Retina (tissue), 1 donor: ENCODE results near the gene ACD.

Experiments used
- DNase-seq: peaks from one replicate; pipeline ENCODE4 v3.0.0-alpha.2; 2016

ACD gene

GRCh38 chr16:67661101-67661761 lies 1.2 kb upstream of the ACD start:
- DNase-seq = peak; percentile 84

- peak; percentile 94 for DNase-seq
These were observed 536 bp upstream of the ACD start, which contains the start of gene PARD6A for GRCh38 chr16:67660564-67661028. Gene PARD6A, plus strand, starts transcription at chr16:67660960. Its CDS starts 79 bp downstream, at chr16:67661039.

DNA sequence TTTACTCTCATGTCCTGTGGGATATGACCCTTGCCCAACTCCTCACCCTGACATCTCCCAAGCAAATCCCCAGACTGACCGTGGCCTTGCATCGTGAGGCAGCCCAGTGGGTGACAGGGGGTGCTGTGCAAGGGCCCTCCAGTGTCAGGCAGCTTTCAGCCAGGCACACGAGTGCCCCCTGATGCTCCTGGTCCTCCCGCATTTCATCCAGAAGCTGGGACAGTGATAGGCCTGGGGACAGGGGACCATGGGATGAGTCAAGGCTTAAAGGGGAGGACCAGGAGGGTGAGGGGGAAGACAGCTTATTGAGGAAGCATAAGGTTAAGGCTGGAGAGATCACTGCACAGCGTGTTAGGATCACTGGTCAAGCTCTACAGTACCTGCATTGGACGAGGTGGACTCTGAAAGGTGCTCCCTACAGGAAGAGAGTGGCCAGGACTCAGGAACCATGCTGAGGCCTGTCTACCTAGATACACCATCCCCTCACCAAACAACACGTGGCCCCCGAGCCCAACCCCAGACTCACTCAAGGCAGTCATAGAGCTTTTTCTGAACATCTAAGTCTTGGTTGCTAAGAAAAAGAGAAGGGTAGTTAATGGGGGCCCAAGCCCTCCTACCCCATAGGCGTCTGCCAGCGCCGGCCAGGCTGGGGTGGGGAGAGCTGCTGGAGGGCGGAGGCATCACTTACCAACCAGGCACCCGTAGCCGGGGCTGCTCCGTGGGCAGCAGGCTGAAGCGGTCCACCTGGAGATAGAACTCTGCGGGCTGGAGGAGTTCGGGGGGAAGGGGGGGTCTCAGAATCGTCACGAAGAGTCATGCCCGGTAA lies 998 bp downstream of the ACD start:
- no peak for DNase-seq

GRCh38 chr16:67657751-67658518 lies 2.1 kb downstream of the ACD start:
- DNase-seq = no peak

DNA sequence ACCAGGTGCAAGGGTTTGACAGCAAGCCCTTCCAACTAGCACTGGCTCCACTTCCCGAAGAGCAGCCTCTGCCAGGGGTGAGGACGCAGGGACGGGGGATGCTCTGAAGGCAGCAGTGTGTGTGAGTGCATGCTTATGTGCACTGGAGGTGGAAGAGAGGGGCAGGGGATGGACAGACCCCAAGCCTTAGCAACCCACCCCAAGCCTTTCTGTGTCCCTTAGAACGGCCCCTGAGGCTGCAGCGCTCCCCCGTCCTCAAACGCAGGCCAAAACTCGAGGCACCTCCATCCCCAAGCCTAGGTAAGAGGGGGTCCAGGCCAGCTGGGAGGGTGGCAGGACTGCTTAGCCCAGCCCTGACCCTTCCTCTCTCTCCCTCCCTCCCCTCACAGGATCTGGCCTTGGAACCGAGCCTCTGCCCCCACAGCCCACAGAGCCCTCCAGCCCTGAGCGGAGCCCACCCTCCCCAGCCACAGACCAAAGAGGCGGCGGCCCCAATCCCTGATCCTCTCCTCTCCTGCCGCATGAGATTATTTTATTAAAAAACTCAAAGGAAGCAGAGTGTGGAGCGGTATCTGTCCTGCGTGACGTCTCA lies 2.9 kb downstream of the ACD start:
- DNase-seq = no peak

DNA sequence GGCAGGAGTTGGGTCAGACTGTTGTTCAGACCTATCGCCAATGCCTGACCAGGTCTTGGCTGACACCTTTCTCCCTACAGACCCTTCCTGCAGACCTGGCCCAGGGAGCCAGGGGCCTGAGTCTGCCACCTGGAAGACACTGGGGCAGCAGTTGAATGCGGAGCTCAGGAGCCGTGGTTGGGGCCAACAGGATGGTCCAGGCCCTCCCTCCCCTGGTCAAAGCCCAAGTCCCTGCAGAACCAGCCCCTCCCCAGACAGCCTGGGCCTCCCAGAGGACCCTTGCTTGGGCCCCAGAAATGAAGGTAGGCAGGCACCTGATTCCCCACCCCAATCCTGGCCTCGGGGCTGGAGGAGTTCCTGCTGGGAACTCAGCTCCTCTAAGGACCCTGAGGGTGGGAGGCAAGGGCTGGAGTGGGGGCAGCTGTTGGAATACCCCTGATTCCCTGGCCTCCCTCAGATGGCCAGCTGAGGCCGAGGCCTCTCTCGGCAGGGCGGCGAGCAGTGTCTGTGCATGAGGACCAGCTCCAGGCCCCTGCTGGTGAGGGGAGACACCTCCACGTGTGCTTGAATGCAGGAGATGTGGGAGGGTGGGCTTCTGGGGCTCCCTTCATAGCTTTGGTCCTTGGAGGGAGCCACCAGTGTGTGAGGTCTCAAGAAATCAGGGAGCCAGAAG lies 3.6 kb downstream of the ACD start:
- DNase-seq = no peak

- DNase-seq = no peak
These were observed 4.7 kb downstream of the ACD start for GRCh38 chr16:67655363-67655762.

DNA sequence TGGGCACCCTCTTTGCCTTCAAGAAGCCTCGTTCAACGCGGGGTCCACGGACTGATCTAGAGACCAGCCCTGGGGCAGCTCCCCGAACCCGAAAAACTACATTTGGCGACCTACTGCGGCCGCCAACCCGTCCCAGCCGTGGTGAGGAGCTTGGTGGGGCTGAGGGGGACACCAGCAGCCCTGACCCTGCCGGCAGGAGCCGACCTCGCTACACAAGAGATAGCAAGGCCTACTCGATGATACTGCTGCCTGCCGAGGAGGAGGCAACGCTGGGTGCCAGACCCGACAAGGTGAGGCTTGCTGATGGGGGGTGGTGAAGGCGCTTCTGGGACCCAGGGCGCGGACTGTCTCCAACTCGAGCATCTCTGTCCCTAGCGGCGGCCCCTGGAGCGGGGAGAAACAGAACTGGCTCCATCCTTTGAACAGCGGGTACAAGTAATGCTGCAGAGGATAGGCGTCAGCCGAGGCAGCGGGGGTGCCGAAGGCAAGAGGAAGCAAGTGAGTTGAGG lies 5.6 kb downstream of the ACD start:
- no peak for DNase-seq

- DNase-seq = no peak
These were observed 6.2 kb downstream of the ACD start for GRCh38 chr16:67653789-67654402.

DNA sequence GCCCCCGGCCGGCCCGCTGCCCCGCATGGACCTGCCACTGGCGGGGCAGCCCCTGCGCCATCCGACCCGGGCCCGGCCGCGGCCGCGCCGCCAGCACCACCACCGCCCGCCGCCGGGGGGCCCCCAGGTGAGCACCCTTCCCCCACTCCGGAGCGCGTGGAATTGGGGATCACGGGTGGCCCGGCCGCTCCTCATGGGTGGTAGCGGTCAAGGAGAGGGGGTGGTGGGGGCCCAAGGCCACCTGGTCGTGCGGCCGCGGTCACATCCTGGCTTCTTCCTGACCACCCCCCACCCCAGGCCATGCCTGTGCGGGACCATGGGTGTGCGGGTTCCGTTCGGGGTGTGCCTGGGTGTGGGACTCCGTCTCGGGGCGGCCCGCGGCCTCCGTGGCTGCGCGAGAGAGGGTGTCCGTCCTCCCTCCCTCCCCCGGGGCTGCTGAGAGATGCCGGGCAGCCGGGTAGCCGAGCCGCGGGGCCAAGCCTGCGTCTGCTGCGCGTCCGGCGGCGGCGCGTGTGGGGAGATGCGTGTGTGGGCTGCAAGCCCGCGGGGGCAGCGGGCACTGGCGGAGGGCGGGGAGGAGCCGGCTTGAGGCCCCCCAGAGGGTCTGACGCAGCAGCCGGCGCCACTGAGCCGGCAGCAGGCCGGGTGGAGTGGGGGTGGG lies 6.8 kb downstream of the ACD start:
- peak; percentile 60 for DNase-seq

DNA sequence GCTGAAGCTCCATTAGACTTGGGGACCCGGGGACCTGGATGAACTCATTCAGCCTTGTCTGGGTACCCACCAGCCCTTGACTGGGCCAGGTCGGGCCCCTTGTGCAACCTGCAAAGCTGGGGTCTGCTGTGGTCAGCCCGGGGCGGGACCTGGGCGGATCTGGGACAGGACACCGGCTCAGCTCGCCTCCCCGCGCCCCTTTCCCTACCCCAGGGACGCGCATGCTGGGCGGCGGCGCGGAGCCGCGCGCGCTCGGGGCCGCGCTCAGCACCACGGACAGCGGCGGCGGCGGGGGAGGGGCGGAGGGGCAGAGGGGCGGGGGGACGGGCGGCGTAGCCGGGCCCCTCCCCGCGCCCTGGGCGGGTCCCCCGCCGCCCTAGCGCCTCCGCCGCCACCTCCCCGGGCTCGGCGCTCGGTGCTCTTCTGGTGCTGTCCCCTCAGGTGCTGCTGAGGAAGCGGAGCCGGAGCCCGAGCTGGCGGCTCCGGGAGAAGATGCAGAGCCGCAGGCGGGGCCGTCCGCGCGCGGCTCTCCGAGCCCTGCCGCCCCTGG lies 7.4 kb downstream of the ACD start:
- no peak for DNase-seq

GRCh38 chr16:67651847-67652246 lies 8.2 kb downstream of the ACD start:
- no peak for DNase-seq

DNA sequence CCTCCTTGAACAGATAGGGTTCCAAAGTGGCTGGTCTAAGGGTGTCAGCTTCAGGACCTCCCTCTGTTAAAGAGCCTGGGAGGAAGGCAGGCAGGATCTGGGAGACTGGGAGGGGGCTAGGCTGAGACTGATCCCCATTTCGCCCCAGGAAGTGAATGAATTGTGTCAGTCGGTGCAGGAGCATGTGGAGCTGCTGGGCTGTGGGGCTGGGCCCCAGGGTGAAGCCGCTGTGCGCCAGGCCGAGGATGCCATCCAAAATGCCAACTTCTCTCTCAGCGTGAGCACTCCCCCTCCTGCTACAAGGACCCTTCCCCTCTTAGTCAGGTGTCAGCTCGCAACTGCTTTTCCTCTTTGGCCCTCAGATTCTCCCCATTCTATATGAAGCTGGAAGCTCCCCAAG lies 9.0 kb downstream of the ACD start:
- no peak for DNase-seq

DNA sequence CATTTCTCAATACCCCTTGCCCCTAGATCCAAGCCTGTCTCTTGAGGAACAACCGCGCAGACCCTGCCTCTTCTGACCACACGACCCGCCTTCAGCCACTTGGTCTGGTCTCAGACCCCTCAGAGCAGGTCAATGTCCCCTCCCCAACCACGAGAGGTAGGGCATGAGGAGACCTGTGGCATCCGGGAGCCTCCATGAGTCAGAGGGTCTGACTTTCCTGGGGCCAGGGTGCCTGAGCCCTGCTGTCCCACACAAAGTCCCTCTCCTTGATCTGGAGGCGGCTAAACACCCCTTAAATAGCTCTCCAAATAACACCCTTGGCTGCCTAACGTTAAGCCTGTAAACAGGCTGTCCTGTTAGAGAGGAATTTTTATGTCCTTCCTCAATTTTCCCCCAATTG lies 10.0 kb downstream of the ACD start:
- no peak for DNase-seq

- DNase-seq = no peak
These were observed 10.5 kb downstream of the ACD start for GRCh38 chr16:67649494-67649931.

- DNase-seq = no peak
These were observed 11.2 kb downstream of the ACD start for GRCh38 chr16:67648764-67649407.

DNA sequence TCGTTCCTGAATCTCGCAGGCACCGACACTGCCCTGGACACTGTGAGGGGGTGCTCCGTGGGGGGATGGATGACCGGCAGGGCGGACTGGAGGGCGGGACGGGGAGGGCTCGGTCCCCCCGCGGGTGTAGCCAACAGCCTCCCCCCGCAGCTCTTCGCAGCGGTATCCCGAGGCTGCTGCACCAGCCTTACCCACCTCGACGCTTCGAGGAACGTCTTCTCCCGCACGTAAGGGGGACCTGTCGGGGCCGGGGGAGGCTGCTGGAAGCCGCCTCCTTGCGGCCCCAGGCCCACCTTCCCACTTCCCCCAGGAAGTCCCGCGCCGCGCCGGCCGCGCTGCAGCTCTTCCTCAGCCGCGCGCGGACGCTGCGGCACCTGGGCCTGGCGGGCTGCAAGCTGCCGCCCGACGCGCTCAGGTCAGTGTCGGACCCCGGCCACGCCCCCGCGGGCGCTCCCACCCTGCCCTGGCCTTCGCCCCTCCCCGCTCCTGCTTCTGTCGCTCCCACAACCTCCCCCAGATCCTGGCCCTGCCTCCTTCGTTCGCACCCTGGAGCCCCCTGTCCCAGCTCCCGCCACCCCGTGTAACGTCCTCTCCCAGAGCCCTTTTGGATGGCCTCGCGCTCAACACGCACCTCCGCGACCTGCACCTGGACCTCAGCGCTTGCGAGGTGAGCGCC lies 11.8 kb downstream of the ACD start:
- no peak for DNase-seq

- no peak for DNase-seq
These were observed 12.4 kb downstream of the ACD start for GRCh38 chr16:67647681-67648080.

GRCh38 chr16:67647111-67647651 lies 12.9 kb downstream of the ACD start:
- DNase-seq = no peak
